GM12872 (cell line): Measurements from ENCODE around the gene CASKIN2.

Experiments
- TF ChIP-seq, protein P1 (sequence below): IDR thresholded peaks from 3 replicates; pipeline ENCODE4 v1.5.1; 2011; ENCODE audit warnings: low read depth, mild to moderate bottlenecking, low read length, moderate library complexity; ENCODE audit not compliant: insufficient read depth

Gene CASKIN2

GRCh38 chr17:75488693-75489510 lies 26.4 kb downstream of the CASKIN2 start:
- TF ChIP-seq, protein P1, sequence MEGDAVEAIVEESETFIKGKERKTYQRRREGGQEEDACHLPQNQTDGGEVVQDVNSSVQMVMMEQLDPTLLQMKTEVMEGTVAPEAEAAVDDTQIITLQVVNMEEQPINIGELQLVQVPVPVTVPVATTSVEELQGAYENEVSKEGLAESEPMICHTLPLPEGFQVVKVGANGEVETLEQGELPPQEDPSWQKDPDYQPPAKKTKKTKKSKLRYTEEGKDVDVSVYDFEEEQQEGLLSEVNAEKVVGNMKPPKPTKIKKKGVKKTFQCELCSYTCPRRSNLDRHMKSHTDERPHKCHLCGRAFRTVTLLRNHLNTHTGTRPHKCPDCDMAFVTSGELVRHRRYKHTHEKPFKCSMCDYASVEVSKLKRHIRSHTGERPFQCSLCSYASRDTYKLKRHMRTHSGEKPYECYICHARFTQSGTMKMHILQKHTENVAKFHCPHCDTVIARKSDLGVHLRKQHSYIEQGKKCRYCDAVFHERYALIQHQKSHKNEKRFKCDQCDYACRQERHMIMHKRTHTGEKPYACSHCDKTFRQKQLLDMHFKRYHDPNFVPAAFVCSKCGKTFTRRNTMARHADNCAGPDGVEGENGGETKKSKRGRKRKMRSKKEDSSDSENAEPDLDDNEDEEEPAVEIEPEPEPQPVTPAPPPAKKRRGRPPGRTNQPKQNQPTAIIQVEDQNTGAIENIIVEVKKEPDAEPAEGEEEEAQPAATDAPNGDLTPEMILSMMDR: no peak

DNA sequence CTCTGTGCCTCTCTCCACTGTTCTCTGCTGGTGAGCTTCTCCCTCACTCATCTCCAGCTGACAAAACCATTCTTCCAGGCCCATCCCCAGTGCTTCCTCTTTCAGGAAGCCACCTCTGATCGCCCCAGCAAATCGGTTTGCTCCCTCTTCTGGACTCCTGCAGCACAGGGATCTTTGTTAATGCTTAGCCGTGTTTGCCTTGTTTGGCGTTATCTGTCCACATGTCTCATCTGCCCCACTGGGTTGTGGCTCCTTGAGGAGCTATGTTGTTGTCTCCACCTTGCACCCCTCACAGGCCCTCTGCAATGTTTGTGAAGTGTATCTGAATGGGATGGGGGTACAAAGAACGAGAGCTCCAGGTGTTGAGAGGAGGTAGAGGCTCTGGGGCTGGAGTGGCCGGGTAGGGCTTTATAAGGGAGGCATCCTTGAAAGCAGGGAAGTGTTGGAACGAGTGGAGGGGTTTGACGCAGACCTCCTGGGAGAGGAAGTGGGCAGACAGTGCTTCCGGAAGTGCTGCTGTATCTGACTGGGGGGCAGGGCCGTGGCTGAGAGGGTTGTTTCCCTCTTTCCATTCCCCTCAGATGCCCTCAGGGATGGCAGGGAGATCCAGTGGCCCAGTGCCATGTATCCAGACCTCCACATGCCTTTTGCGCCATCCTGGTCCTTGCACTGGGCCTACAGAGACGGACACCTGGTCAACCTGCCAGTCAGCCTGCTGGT lies 27.8 kb downstream of the CASKIN2 start:
- TF ChIP-seq, protein P1: no peak

GRCh38 chr17:75486951-75487350 lies 28.4 kb downstream of the CASKIN2 start:
- TF ChIP-seq, protein P1: 0 out of 3 replicates have a peak, but pooled peaks have one; percentile 6

GRCh38 chr17:75486151-75486550 lies 29.2 kb downstream of the CASKIN2 start:
- TF ChIP-seq, protein P1: no peak

GRCh38 chr17:75485688-75486087 lies 29.6 kb downstream of the CASKIN2 start:
- TF ChIP-seq, protein P1: no peak

GRCh38 chr17:75482098-75482942 lies 33.0 kb downstream of the CASKIN2 start:
- TF ChIP-seq, protein P1: no peak
